ENCODE measurements around the gene NEK6. TPM values are rescaled to one million over a fixed set of nuclear protein-coding genes. Genes with fewer than 3 reads are reported as not detected.

The NEK6 gene
- total and polyA plus RNA-seq, 2 of the 8 experiments (the other 6 are each of a cell fraction or from before 2014, with no cell fraction given) = 17.7 to 19.7 TPM

GRCh38 chr9:124274226-124274625 is 16.5 kb downstream of the NEK6 start:
- no peak for TF ChIP-seq NANOG (IDR thresholded peaks at IDR 0.05; ENCODE audit: insufficient read depth, low read depth, low read length, poor library complexity, severe bottlenecking)
- no peak for TF ChIP-seq CHD1 (IDR thresholded peaks at IDR 0.05; ENCODE audit: low read depth, low read length)
- TF ChIP-seq RFX5 (IDR thresholded peaks at IDR 0.05; ENCODE audit: borderline replicate concordance, low read depth, low read length) = no peak
- Histone ChIP-seq H3K4me3 (ENCODE audit: extremely low read depth in 1 of 4, insufficient read depth in 2 of 4, low read depth in 3 of 4, low read length in 4 of 4) (no peak overlapping the region), H3K9ac (replicated peaks in 1 of 4; ENCODE audit: extremely low read depth in 1 of 4, low read depth in 3 of 4, low read length in 3 of 4) (no peak overlapping the region), H3K4me1 (replicated peaks in 1 of 4; ENCODE audit: control insufficient read depth in 3 of 4, insufficient read depth in 4 of 4, low read length in 3 of 4) (peaks cover 0 to 5% (median under 1%) of the 10 kb centered on the region in 4 experiments; a peak in 4 of 7 replicates), H3K79me1 (ENCODE audit: low read depth, low read length) (peaks cover 16% of the 10 kb centered on the region; the same call in 1 of the 2 replicates), H3K14ac (ENCODE audit: insufficient read length) (no peak overlapping the region), H3K4ac (replicated peaks; ENCODE audit: insufficient read length, low read depth, low read length) (no peak overlapping the region), H3K27me3 (replicated peaks in 1 of 4; ENCODE audit: control insufficient read depth in 3 of 4, extremely low read depth in 1 of 4, insufficient read depth in 3 of 4, low read length in 3 of 4) (no peaks in the 10 kb centered on the region), H3K18ac (ENCODE audit: extremely low read depth, low read length) (no peak overlapping the region), H2BK120ac (replicated peaks; ENCODE audit: low read depth, low read length) (no peak overlapping the region), H3K9me3 (ENCODE audit: insufficient read depth in 2 of 2, low read depth in 1 of 2, low read length in 1 of 2) (no peaks in the 10 kb centered on the region), H2BK5ac (ENCODE audit: low read depth, low read length) (no peak overlapping the region), H4K8ac (ENCODE audit: extremely low read depth, insufficient read depth, low read length) (no peak overlapping the region), H3K23ac (ENCODE audit: insufficient read length) (no peak overlapping the region), H2AFZ (ENCODE audit: low read length) (no peak overlapping the region), H3K4me2 (ENCODE audit: insufficient read depth in 1 of 2, low read depth in 2 of 2, low read length in 2 of 2) (no peak overlapping the region), H3K79me2 (ENCODE audit: control insufficient read depth in 1 of 2, insufficient read depth in 2 of 2, low read length in 2 of 2) (peaks cover 0 to 2% of the 10 kb centered on the region in 2 experiments; a peak in 1 of 4 replicates), H3K36me3 (ENCODE audit: control insufficient read depth in 2 of 4, insufficient read depth in 4 of 4, low read length in 3 of 4) (no peaks in the 10 kb centered on the region), H3K56ac (replicated peaks; ENCODE audit: insufficient read length, low read depth, low read length) (no peak overlapping the region), H2BK20ac (ENCODE audit: low read length) (no peak overlapping the region), H2AK5ac (ENCODE audit: low read depth, low read length) (0 out of 2 replicates have a peak overlapping the region, but pooled peaks have one; percentile 39), H2BK12ac (ENCODE audit: low read depth, low read length) (no peak overlapping the region), H4K91ac (replicated peaks; ENCODE audit: insufficient read length, low read length) (no peak overlapping the region), H3K23me2 (ENCODE audit: low read depth, low read length) (no peaks in the 10 kb centered on the region), H3K27ac (ENCODE audit: low read depth, low read length) (no peak overlapping the region), H4K20me1 (replicated peaks in 1 of 2; ENCODE audit: control insufficient read depth in 1 of 2, insufficient read depth in 2 of 2, low read length in 2 of 2) (peaks cover 3 to 13% of the 10 kb centered on the region in 2 experiments), H4K5ac (ENCODE audit: insufficient read length, low read depth, low read length) (no peak overlapping the region), H2BK15ac (ENCODE audit: low read length) (no peak overlapping the region)
- no peak for FAIRE-seq
- ChIA-PET CTCF (ENCODE audit: partially characterized antibody) (no interaction called here), POLR2A (ENCODE audit: partially characterized antibody) (interaction anchor here (1.0 kb wide), 1 partner anchor 10 kb away, joined by 3 read pairs; no protein-coding TSS in a partner anchor)
- no peak for DNase-seq (ENCODE audit: low read depth in 1 of 2, low spot score in 2 of 2)
- WGBS, 2 experiments (ENCODE audit: extremely low coverage in 1 of 2, insufficient coverage in 1 of 2, insufficient read length in 1 of 2, insufficient replicate concordance in 2 of 2, low coverage in 1 of 2, low lambda C conversion rate in 2 of 2, missing lambda C conversion rate in 1 of 2) = 79% methylated on average over 6 of the region's 6 CpGs; no CpG with 5 or more reads in 1 of the 2 experiments

Measured in H1 (cell line).